Measurements from ENCODE around the gene EMC9.

DNA sequence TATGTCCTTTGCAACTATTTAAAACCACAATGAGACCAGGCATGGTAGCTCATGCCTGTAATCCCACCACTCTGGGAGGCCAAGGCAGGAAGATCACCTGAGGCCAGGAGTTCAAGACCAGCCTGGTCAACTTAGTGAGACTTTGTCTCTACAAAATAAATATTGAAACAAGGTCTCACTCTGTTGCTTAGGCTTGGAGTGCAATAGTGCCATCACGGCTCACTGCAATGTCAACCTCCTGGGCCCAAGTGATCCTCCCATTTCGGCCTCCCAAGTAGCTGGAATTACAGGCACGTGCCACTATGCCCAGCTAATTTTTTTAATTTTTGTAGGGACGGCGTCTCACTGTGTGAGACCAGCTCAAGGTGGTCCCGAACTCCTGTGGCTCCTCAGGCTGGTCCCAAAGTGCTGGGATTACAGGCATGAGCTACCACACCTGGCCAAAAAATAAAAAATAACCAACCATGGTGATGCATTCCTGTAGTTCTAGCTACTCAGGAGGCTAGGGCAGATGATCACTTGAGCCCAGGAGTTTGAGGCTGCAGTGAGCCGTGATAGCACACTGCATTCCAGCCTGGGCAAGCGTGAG, 11.9 kb downstream of the EMC9 start:
- TF ChIP-seq, protein P1, sequence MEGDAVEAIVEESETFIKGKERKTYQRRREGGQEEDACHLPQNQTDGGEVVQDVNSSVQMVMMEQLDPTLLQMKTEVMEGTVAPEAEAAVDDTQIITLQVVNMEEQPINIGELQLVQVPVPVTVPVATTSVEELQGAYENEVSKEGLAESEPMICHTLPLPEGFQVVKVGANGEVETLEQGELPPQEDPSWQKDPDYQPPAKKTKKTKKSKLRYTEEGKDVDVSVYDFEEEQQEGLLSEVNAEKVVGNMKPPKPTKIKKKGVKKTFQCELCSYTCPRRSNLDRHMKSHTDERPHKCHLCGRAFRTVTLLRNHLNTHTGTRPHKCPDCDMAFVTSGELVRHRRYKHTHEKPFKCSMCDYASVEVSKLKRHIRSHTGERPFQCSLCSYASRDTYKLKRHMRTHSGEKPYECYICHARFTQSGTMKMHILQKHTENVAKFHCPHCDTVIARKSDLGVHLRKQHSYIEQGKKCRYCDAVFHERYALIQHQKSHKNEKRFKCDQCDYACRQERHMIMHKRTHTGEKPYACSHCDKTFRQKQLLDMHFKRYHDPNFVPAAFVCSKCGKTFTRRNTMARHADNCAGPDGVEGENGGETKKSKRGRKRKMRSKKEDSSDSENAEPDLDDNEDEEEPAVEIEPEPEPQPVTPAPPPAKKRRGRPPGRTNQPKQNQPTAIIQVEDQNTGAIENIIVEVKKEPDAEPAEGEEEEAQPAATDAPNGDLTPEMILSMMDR (IDR thresholded peaks at IDR 0.05), result no peak
- TF ChIP-seq EP300 (IDR thresholded peaks at IDR 0.05) (no peak), POLR2AphosphoS5 (IDR thresholded peaks at IDR 0.05) (no peak)

All from upper lobe of left lung (tissue), 4 donors.